Kidney (tissue), 14 donors: Measurements from ENCODE around the gene NUP160. TPM values are rescaled to one million over a fixed set of nuclear protein-coding genes. Genes with fewer than 3 reads are reported as not detected.
A peak's percentile ranks its signal among the peaks of the same experiment; 100 is the strongest.
"Not testable (repeated sequence)": the region's sequence is repeated elsewhere in the genome, so short reads cannot be mapped to it uniquely, and the experiment has no call there.

Experiments used
- DNase-seq, 5 donors: peaks; one replicate each; pipeline ENCODE4 v3.0.0-alpha.2; 2013 to 2020
- FAIRE-seq: peaks from 2 replicates; lab custom pipeline; 2012; peaks lifted over from hg19 to GRCh38; lab: Jason Lieb, UNC
- H3K27ac ChIP-seq, 2 donors: one replicate each; pipeline ENCODE4 v1.7.0; 2013; ENCODE audit warnings: low read depth in 2 of 2, low read length in 2 of 2, inconsistent platforms in 1 of 2
- H3K27me3 ChIP-seq: one replicate; pipeline ENCODE4 v1.7.1; 2013; ENCODE audit warnings: low read length, inconsistent platforms; ENCODE audit not compliant: control insufficient read depth, insufficient read depth
- H3K36me3 ChIP-seq, 3 donors: one replicate each; pipeline versions ENCODE4 v1.7.0 to v1.7.1; 2013; ENCODE audit warnings: low read length in 3 of 3, control low read depth in 1 of 3, inconsistent platforms in 1 of 3; ENCODE audit not compliant: insufficient read depth in 3 of 3, control insufficient read depth in 2 of 3
- H3K4me1 ChIP-seq, 3 donors: one replicate each; pipeline versions ENCODE4 v1.7.0 to v1.7.1; 2013; ENCODE audit warnings: low read length in 3 of 3, inconsistent platforms in 1 of 3, low read depth in 1 of 3; ENCODE audit not compliant: control insufficient read depth in 2 of 3, insufficient read depth in 2 of 3
- H3K4me3 ChIP-seq, 3 donors: one replicate each; pipeline versions ENCODE4 v1.7.0 to v1.8.1; 2013; ENCODE audit warnings: low read length in 3 of 3, control low read depth in 1 of 3, inconsistent platforms in 1 of 3
- H3K9ac ChIP-seq, 3 donors: one replicate each; pipeline versions ENCODE4 v1.7.0 to v1.7.1; 2013; ENCODE audit warnings: low read length in 3 of 3, control low read depth in 1 of 3, inconsistent platforms in 1 of 3
- H3K9me3 ChIP-seq, 3 donors: one replicate each; pipeline versions ENCODE4 v1.7.0 to v1.7.1; 2013; ENCODE audit warnings: low read length in 3 of 3, control low read depth in 1 of 3, inconsistent platforms in 1 of 3; ENCODE audit not compliant: control insufficient read depth in 2 of 3, insufficient read depth in 1 of 3
- intact Hi-C: fragments of 100-400 bp; cut with DNase I; formaldehyde crosslinking; loops from one replicate; pipeline ENCODE4 v1.11.1; 2022
- polyA plus RNA-seq: library from polyadenylated mRNA; stranded (reverse); fragments of 350-450 nt; fragmentation: Illumina TruSeq; extraction: RNeasy Lipid Tissue Mini Kit (QIAGEN cat#74804); gene quantifications from one replicate; pipeline ENCODE4 v1.2.3, GENCODE V29; 2014; ENCODE audit warnings: low read depth, low replicate concordance; ENCODE audit not compliant: insufficient read depth
- total RNA-seq: library from RNA; stranded (reverse); fragmentation: NEBNext Ultra II Directional; extraction: Animal tissue kit (Norgen Biotek cat#: 25700); gene quantifications from one replicate; pipeline ENCODE4 v1.2.1, GENCODE V29; 2021
- TF ChIP-seq, protein P1 (sequence below): IDR thresholded peaks from 3 replicates; pipeline ENCODE4 v1.5.1; 2012; ENCODE audit warnings: mild to moderate bottlenecking, moderate library complexity, borderline replicate concordance; ENCODE audit not compliant: insufficient read depth; ENCODE audit errors: extremely low read depth
- donor health status: control.
- donor health status: control.
- donor health status: control.
- donor health status: control.
- donor health status: control.
- donor health status: DM: yes; HTN: yes; CAD: no.
- donor health status: Normal renal cell carcinoma (clear cell type).

NUP160 gene
- total and polyA plus RNA-seq, 2 donors from 2014 or later, result 6.8 to 39.3 TPM

GRCh38 chr11:47765086-47765485 is 83.1 kb downstream of the NUP160 start:
- H3K4me1 ChIP-seq, result peaks cover 0 to 8% (median 3%) of the 10 kb centered on the region in 3 donors
- no peaks in the 10 kb centered on the region for H3K27me3 ChIP-seq
- TF ChIP-seq, protein P1, sequence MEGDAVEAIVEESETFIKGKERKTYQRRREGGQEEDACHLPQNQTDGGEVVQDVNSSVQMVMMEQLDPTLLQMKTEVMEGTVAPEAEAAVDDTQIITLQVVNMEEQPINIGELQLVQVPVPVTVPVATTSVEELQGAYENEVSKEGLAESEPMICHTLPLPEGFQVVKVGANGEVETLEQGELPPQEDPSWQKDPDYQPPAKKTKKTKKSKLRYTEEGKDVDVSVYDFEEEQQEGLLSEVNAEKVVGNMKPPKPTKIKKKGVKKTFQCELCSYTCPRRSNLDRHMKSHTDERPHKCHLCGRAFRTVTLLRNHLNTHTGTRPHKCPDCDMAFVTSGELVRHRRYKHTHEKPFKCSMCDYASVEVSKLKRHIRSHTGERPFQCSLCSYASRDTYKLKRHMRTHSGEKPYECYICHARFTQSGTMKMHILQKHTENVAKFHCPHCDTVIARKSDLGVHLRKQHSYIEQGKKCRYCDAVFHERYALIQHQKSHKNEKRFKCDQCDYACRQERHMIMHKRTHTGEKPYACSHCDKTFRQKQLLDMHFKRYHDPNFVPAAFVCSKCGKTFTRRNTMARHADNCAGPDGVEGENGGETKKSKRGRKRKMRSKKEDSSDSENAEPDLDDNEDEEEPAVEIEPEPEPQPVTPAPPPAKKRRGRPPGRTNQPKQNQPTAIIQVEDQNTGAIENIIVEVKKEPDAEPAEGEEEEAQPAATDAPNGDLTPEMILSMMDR, result no peak
- FAIRE-seq, result no peak
- H3K4me3 ChIP-seq, result peak overlapping the region in 2 of 3 donors; percentile 11 to 12
- DNase-seq, result peak in 1 of 5 donors; percentile 4
- no peaks in the 10 kb centered on the region for H3K9me3 ChIP-seq
- peak overlapping the region in 1 of 3 donors; percentile 35 for H3K9ac ChIP-seq
- no peak overlapping the region for H3K27ac ChIP-seq
- intact Hi-C loops, result no loop called here
- H3K36me3 ChIP-seq, result peaks cover 5 to 23% (median 5%) of the 10 kb centered on the region in 3 donors

GRCh38 chr11:47759291-47759690 is 88.9 kb downstream of the NUP160 start:
- H3K9me3 ChIP-seq, H3K4me1 ChIP-seq, H3K9ac ChIP-seq, intact Hi-C loops, H3K27me3 ChIP-seq, H3K27ac ChIP-seq, DNase-seq, FAIRE-seq, H3K4me3 ChIP-seq: not testable (repeated sequence)
- peaks cover 11 to 31% (median 17%) of the 10 kb centered on the region in 3 donors for H3K36me3 ChIP-seq

DNA sequence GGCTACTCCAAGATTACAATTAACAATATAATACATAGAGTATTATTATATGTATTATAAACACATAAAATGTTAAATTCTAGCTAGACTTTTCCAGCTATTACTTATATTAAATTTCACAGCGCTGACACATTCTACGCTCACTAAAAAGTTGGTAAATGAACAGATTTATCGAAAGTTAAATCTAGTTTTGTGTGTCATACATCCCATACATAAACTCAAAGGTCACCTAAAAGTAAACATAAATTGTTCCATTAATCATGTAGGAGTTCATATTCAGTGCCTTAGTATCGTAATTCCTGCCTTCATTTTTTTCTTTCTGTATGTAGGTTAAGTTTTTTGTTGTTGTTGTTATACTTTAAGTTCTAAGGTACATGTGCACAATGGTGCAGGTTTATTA is 91.9 kb downstream of the NUP160 start:
- H3K36me3 ChIP-seq, result peaks cover 17 to 46% (median 25%) of the 10 kb centered on the region in 3 donors
- no peaks in the 10 kb centered on the region for H3K9me3 ChIP-seq
- H3K4me1 ChIP-seq, result no peaks in the 10 kb centered on the region
- TF ChIP-seq, protein P1, result no peak
- no peak overlapping the region for H3K4me3 ChIP-seq
- FAIRE-seq, result no peak
- intact Hi-C loops, result no loop called here
- no peaks in the 10 kb centered on the region for H3K27me3 ChIP-seq
- no peak overlapping the region for H3K27ac ChIP-seq
- DNase-seq, result no peak
- no peak overlapping the region for H3K9ac ChIP-seq

DNA sequence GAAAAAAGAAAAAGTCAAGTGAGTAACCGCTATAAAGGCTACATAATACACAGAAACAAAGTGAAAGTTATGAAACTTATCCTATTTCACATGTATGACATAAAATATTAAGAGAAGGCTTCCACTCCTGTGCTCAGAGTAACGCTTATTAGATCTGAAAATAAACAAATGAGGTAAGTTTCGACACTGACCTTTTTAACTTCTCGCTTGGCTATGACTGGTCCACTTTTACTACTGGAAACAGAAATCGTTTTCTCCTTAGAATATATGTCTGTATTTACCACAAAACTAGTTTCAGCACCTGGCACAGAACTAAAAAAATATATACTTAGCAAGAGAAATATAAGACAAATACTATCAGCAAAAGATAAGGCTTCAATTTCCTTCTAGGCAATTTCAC is 97.4 kb downstream of the NUP160 start:
- H3K4me1 ChIP-seq, result no peaks in the 10 kb centered on the region
- no peaks in the 10 kb centered on the region for H3K27me3 ChIP-seq
- FAIRE-seq (no peak), DNase-seq (no peak)
- TF ChIP-seq, protein P1, result no peak
- H3K9ac ChIP-seq, result no peak overlapping the region
- peaks cover 19 to 55% (median 35%) of the 10 kb centered on the region in 3 donors for H3K36me3 ChIP-seq
- no peak overlapping the region for H3K27ac ChIP-seq
- H3K4me3 ChIP-seq, result no peak overlapping the region
- H3K9me3 ChIP-seq, result no peaks in the 10 kb centered on the region
- intact Hi-C loops, result no loop called here

DNA sequence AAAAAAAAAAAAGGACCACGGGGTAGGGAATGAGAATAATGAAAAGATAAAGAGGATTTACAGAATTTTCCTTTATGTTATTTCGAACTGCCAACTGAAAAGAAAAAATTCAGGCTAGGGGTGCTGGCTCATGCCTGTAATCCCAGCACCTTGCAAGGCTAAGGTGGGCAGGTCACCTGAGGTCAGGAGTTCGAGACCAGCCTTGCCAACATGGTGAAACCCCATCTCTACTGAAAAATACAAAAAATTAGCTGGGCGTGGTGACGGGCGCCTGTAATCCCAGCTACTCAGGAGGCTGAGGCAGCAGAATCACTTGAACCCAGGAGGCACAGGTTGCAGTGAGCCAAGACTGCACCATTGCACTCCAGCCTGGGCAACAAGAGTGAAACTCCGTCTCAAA is 105.7 kb downstream of the NUP160 start:
- H3K4me3 ChIP-seq, H3K27me3 ChIP-seq, H3K27ac ChIP-seq, H3K4me1 ChIP-seq, H3K9me3 ChIP-seq, H3K9ac ChIP-seq, FAIRE-seq, DNase-seq, intact Hi-C loops: not testable (repeated sequence)
- peaks cover 17 to 68% (median 29%) of the 10 kb centered on the region in 3 donors for H3K36me3 ChIP-seq

- DNase-seq, H3K4me3 ChIP-seq, intact Hi-C loops, H3K9me3 ChIP-seq, H3K27ac ChIP-seq, FAIRE-seq, H3K9ac ChIP-seq, H3K4me1 ChIP-seq, H3K27me3 ChIP-seq: not testable (repeated sequence)
- peaks cover 5 to 42% (median 11%) of the 10 kb centered on the region in 3 donors for H3K36me3 ChIP-seq
These were observed 110.3 kb downstream of the NUP160 start for GRCh38 chr11:47737817-47738216.
